Skeletal muscle tissue (tissue), 4 donors: ENCODE results near the gene FDXR. TPM values are rescaled to one million over a fixed set of nuclear protein-coding genes. Genes with fewer than 3 reads are reported as not detected.

ENCODE experiments used
- H3K27ac ChIP-seq: one replicate; pipeline ENCODE4 v1.7.0; 2013; ENCODE audit warnings: mild to moderate bottlenecking, low read depth, low read length, inconsistent platforms
- H3K27me3 ChIP-seq, 3 donors: one replicate each; pipeline ENCODE4 v1.7.0; 2013; ENCODE audit warnings: low read length in 3 of 3; ENCODE audit not compliant: control insufficient read depth in 3 of 3, insufficient read depth in 3 of 3
- H3K36me3 ChIP-seq, 3 donors: one replicate each; pipeline ENCODE4 v1.7.0; 2013; ENCODE audit warnings: low read length in 3 of 3; ENCODE audit not compliant: control insufficient read depth in 3 of 3, insufficient read depth in 3 of 3
- H3K4me1 ChIP-seq, 3 donors: one replicate each; pipeline ENCODE4 v1.7.0; 2013; ENCODE audit warnings: low read length in 3 of 3, mild to moderate bottlenecking in 3 of 3; ENCODE audit not compliant: control insufficient read depth in 3 of 3, insufficient read depth in 3 of 3
- H3K4me3 ChIP-seq, 3 donors: one replicate each; pipeline ENCODE4 v1.7.0; 2013; ENCODE audit warnings: low read length in 3 of 3
- H3K9ac ChIP-seq, 3 donors: one replicate each; pipeline ENCODE4 v1.7.0; 2013; ENCODE audit warnings: low read length in 3 of 3, mild to moderate bottlenecking in 3 of 3, moderate library complexity in 2 of 3, low read depth in 1 of 3
- H3K9me3 ChIP-seq, 3 donors: one replicate each; pipeline ENCODE4 v1.7.0; 2013; ENCODE audit warnings: low read length in 3 of 3; ENCODE audit not compliant: control insufficient read depth in 3 of 3
- total RNA-seq: library from RNA; depleted of rRNA; stranded (reverse); fragments of >200 nt; gene quantifications from one replicate; pipeline ENCODE4 v1.2.3, GENCODE V29; 2014
- donor health status: Osteomylitis.

The FDXR gene
- total RNA-seq, 1 donor from 2014 or later: 3.7 TPM

DNA sequence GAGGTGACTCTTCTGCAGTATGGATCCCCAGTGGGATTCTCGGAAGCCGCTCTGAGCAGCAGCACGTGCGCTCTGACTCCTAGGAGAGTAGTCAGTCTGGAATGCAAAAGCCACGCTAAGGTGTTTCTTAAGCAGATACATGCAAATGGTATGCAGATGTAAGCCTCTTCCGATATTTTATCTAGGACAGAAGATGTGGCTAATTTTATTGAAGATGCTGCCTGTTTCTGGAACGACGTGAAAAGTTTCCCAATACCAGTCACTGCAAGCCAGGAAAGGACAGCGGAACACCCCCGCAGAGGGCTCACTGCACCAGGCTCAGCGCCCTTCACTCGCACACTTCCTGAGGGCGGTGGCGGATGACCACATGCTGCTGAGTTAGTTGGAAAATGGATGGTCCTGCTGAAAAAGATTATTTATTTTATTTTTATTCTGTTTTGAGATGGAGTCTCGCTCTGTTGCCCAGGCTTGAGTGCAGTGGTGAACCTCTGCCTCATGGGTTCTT is 10.5 kb upstream of the FDXR start:
- Histone ChIP-seq H3K9ac (no peak overlapping the region), H3K36me3 (no peaks in the 10 kb centered on the region), H3K9me3 (no peaks in the 10 kb centered on the region), H3K27ac (no peak overlapping the region), H3K27me3 (peaks cover 25 to 42% (median 27%) of the 10 kb centered on the region in 3 donors), H3K4me1 (peaks cover 0 to 2% (median 1%) of the 10 kb centered on the region in 3 donors), H3K4me3 (no peak overlapping the region)

DNA sequence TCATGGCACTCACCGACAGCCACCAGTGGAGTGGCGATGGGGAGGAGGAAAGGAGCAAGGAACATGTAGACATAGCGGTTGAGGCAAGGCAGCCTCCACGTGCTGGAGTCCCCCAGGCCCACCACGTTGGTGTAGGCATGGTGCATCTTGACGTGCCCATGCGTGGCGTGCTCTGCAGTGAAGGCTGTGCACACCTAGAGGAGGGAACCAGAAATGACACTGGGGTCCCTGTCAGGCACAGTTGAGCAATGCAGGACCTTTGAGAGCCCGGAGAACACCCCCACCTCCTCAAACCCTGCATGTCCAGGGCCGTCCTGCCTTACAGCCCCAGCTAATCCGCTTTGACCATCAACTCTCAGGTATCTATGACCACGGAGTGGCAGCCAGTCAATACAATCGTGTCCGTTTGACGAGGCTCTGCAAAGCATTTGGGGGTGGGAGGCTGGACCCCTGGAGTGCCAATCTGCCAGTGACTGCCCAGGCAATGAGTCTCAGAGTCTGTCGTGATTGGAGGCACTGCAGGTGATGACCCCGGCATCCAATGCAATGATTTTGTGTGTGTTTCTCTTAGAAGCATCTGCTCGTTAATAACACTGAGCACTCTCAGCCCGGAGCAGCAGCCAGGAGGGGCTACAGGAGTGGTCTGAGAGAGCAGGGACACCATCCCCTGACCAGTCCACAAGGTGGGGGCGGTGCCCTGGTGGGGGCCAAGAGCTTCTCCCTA is 9.9 kb upstream of the FDXR start:
- no peaks in the 10 kb centered on the region for H3K9me3 ChIP-seq
- H3K27ac ChIP-seq: no peak overlapping the region
- no peak overlapping the region for H3K4me3 ChIP-seq
- peaks cover 0 to 5% (median 2%) of the 10 kb centered on the region in 3 donors for H3K4me1 ChIP-seq
- H3K9ac ChIP-seq: no peak overlapping the region
- H3K27me3 ChIP-seq: peaks cover 27 to 43% (median 27%) of the 10 kb centered on the region in 3 donors
- H3K36me3 ChIP-seq: no peaks in the 10 kb centered on the region

DNA sequence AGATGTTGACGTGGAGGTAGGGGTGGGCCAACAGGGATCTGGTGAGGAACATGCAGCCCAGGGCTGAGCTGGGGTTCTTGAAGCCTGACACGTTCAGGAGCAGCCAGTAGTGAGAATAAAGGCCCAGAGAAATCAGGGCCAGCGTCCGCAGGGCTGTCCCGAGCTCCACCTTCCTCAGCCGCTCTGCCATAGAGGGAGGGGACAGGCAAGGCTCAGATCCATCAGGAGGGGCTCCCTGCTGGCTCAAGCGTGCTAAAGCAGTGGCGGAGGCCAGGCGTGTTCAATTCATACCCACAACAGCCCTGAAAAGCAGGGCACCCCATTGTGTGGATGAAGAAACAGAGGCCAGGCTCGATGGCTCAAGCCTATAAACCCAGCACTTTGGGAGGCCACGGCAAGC is 8.3 kb upstream of the FDXR start:
- Histone ChIP-seq H3K9me3 (no peaks in the 10 kb centered on the region), H3K4me1 (peaks cover 0 to 5% (median 2%) of the 10 kb centered on the region in 3 donors), H3K36me3 (no peaks in the 10 kb centered on the region), H3K27ac (no peak overlapping the region), H3K4me3 (no peak overlapping the region), H3K9ac (no peak overlapping the region), H3K27me3 (peaks cover 16 to 41% (median 27%) of the 10 kb centered on the region in 3 donors)

DNA sequence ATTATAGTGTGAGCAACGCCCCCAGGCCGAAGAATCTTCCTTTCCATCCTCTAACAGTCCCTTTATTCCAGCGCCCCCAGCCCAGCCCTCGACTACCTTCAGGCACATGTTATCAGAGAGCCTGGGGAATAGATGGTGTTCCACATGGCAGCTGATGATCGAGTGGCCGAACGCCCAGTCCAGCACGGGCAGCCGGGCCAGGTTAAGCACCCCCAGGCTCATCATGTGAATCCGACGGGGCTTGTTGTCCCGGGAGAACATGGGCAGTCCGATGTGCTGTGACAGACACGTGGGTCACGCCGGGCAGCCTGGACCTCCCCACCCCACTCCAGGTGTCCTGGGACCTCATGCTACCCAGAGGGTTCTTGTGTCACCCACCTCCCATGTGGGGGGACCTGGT is 6.5 kb upstream of the FDXR start:
- Histone ChIP-seq H3K27me3 (peaks cover 12 to 35% (median 22%) of the 10 kb centered on the region in 3 donors), H3K36me3 (no peaks in the 10 kb centered on the region), H3K4me1 (peaks cover 0 to 5% (median 2%) of the 10 kb centered on the region in 3 donors), H3K4me3 (no peak overlapping the region), H3K27ac (no peak overlapping the region), H3K9me3 (no peaks in the 10 kb centered on the region), H3K9ac (no peak overlapping the region)

DNA sequence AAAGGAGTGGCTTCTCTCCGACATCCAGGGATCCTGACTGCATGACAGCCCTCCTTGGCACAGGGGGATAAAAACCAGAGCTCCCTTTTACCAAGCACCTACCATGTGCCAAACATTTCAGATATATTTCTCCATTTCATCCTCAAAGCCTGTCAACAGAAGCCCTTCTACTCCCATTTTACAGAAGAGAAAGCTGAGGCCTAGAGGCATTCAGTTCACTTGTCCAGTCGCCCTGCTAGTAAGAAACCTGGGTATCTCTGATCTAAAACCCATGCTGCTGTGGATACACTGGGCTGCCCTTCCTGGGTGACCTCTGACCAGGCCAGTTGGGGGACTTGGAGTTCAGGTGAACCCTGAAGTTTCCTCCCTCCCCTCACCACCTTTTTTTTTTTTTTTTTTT is 5.9 kb upstream of the FDXR start:
- Histone ChIP-seq H3K9ac (no peak overlapping the region), H3K9me3 (no peaks in the 10 kb centered on the region), H3K36me3 (no peaks in the 10 kb centered on the region), H3K27ac (no peak overlapping the region), H3K27me3 (peaks cover 9 to 35% (median 19%) of the 10 kb centered on the region in 3 donors), H3K4me3 (no peak overlapping the region), H3K4me1 (peaks cover 4 to 10% (median 5%) of the 10 kb centered on the region in 3 donors)

DNA sequence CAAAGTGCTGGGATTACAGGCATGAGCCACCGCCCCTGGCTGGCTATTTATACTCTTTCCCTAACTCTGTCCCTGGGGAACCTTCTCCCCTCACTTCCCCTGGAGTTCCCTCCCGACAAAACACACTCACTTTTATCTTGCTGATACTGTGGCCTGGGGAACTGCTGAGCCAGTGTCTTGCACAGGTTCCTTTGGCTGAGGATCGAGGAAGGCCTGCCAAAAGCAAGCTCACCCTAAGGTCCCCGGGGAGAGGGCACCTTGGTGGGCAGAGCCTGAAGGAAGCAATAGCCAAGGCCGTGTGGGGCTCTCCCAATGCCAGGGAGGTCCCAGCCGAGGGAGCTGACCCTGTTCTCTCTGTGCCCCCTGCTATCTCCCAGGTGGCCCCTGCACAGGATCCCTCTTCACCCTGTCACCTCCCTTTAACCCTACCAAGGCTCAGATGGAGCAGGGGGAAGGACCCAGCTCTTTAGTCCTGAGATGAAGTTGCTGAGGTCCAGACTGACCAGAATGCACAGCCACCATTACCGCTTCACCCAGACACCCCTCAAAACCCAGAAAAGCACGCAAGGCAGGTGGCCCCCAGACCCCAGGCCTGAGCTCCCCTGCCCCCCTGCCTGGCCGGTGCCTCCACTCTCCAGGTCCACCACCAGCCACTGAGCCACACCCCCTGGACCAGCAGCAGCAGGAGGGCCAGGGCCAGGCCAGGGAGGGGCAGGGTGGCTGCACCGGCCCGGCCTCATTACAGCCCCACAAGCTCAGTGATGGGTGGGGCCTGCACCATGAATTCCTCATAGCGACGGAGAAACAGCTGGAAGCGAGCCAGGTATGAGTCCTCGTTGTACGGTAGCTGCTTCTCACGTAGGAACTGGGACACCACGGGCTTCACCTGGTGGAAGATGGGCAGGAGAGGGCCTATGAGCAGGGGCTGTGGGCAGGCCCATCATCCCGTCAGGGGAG is 5.1 kb upstream of the FDXR start:
- Histone ChIP-seq H3K27ac (no peak overlapping the region), H3K9me3 (no peaks in the 10 kb centered on the region), H3K4me3 (no peak overlapping the region), H3K9ac (no peak overlapping the region), H3K4me1 (peaks cover 4 to 10% (median 6%) of the 10 kb centered on the region in 3 donors), H3K27me3 (peaks cover 8 to 28% (median 16%) of the 10 kb centered on the region in 3 donors), H3K36me3 (no peaks in the 10 kb centered on the region)

DNA sequence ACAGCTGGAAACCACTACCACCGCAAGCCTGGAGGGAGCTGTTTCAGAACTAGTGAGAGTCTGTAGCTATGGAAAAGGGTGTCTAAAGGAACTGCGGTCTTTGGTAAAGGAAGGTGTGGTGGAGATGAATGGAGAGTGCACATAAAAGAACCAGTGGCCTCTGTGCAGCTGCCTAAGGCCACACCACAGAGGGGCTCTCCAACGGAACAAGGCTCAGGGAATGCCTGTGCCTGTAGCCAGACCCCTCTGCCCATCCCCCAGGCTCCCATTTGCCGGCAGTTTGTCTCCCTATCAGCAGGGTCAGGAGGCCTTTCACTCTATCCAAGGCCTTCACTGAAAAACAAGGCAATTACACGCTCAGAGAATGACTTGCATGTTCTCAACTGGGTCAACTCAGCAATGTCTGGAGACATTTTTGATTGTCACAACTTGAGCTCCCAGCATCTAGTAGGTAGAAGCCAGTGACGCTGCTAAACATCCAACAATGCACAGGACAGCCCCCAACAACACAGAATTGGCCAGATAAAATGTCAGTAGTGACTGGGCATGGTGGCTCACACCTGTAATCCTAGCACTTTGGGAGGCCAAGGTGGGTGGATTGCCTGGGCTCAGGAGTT is 3.3 kb upstream of the FDXR start:
- H3K36me3 ChIP-seq: no peaks in the 10 kb centered on the region
- H3K27ac ChIP-seq: no peak overlapping the region
- no peaks in the 10 kb centered on the region for H3K9me3 ChIP-seq
- peaks cover 15 to 27% (median 23%) of the 10 kb centered on the region in 3 donors for H3K4me1 ChIP-seq
- no peak overlapping the region for H3K4me3 ChIP-seq
- peaks cover 0 to 18% (median 7%) of the 10 kb centered on the region in 3 donors for H3K27me3 ChIP-seq
- no peak overlapping the region for H3K9ac ChIP-seq

DNA sequence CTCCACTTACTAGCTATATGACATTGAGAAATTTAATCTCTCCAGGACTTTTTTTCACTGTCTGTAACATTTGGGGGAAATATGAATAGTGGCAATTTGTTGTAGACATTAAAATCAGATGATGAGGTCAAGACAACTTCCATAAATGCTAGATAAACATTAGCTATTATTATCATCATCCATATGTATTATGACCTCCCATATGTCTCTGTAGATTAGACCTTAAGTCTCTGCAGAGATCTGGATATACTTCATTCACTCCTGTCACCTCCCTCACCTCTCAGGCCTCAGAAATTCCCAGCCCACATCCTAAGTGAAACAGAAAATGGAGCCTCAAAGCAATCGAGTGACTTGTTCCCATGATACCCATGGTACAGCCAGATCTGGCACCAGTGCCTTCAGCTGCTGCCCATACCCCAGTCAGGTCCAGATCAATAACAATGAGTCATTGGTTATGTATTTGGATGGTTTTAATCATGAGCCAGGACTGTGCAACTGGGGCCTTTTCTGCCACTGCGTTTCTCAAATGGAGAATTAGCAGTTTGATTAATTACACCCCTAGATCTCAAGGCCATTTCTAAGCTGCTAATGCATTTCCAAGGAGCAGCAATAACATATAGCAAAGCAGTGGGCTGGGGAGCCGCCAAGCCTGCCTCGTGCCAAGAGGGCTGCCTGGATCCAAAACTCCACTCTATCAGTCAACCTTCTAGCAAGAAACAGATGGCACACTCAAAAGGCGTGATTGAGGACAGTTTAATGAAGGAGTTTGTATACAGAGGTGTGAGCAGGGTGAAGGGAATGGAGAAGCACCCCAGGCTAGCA is 2.6 kb upstream of the FDXR start:
- Histone ChIP-seq H3K36me3 (no peaks in the 10 kb centered on the region), H3K9me3 (no peaks in the 10 kb centered on the region), H3K4me1 (peaks cover 15 to 29% (median 23%) of the 10 kb centered on the region in 3 donors), H3K4me3 (no peak overlapping the region), H3K9ac (no peak overlapping the region), H3K27me3 (peaks cover 0 to 12% (median 5%) of the 10 kb centered on the region in 3 donors), H3K27ac (no peak overlapping the region)

DNA sequence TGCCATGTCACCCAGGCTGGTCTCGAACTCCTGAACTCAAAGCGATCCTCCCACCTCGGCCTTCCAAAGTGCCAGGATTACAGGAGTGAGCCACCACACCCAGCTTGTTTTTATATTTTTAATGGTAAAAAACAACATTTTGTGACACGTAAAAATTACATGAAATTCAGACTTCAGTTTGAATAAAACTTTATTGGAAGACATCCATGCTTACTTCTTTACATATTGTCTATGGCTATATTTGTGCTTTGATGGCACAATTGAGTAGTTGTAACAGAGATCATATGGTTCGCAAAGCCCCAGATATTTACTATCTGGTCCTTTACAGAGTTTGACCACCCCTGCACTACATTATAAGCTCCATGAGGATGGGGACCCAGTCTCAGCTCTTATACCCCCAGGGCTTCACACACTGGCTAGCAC is 1.8 kb upstream of the FDXR start:
- Histone ChIP-seq H3K4me1 (peaks cover 15 to 29% (median 23%) of the 10 kb centered on the region in 3 donors), H3K4me3 (no peak overlapping the region), H3K27ac (no peak overlapping the region), H3K36me3 (peaks cover 0 to 4% (median 2%) of the 10 kb centered on the region in 3 donors), H3K9ac (no peak overlapping the region), H3K27me3 (peaks cover 0 to 8% (median 5%) of the 10 kb centered on the region in 3 donors), H3K9me3 (no peaks in the 10 kb centered on the region)
